ENCODE measurements around the gene SYMPK.
A peak's percentile ranks its signal among the peaks of the same experiment; 100 is the strongest.

The SYMPK gene

GRCh38 chr19:45866400-45867176 is 3.6 kb upstream of the SYMPK start:
- DNase-seq: no peak

GRCh38 chr19:45865269-45865948 is 2.5 kb upstream of the SYMPK start:
- DNase-seq: no peak

GRCh38 chr19:45864629-45865082 is 1.7 kb upstream of the SYMPK start:
- DNase-seq: no peak

GRCh38 chr19:45863840-45864628 is 1.1 kb upstream of the SYMPK start, which contains the start of gene FOXA3:
FOXA3 (plus strand) TSS chr19:45864326; CDS start chr19:45864457, 131 bp downstream.
- DNase-seq: no peak

- DNase-seq: no peak
Measured at GRCh38 chr19:45863335-45863839, 440 bp upstream of the SYMPK start.

GRCh38 chr19:45862271-45862563 is 730 bp downstream of the SYMPK start:
- DNase-seq: no peak

- DNase-seq: no peak
Measured at GRCh38 chr19:45860359-45861259, 2.3 kb downstream of the SYMPK start.

GRCh38 chr19:45854167-45854778 is 8.7 kb downstream of the SYMPK start:
- DNase-seq: no peak

- DNase-seq: peak; percentile 94
Measured at GRCh38 chr19:45852983-45853382, 10.0 kb downstream of the SYMPK start.

GRCh38 chr19:45852145-45852750 is 10.7 kb downstream of the SYMPK start:
- DNase-seq: no peak

GRCh38 chr19:45848922-45849321 is 14.0 kb downstream of the SYMPK start:
- DNase-seq: no peak

- DNase-seq: no peak
Measured at GRCh38 chr19:45847663-45848062, 15.3 kb downstream of the SYMPK start.

GRCh38 chr19:45842198-45842597 is 20.7 kb downstream of the SYMPK start:
- no peak for DNase-seq

GRCh38 chr19:45834970-45835369 is 28.0 kb downstream of the SYMPK start:
- DNase-seq: no peak

- DNase-seq: no peak
Measured at GRCh38 chr19:45828945-45829344, 34.0 kb downstream of the SYMPK start.

GRCh38 chr19:45828523-45828922 is 34.4 kb downstream of the SYMPK start:
- no peak for DNase-seq

GRCh38 chr19:45827459-45828093 is 35.4 kb downstream of the SYMPK start:
- no peak for DNase-seq

- no peak for DNase-seq
Measured at GRCh38 chr19:45826934-45827333, 36.0 kb downstream of the SYMPK start.

- no peak for DNase-seq
Measured at GRCh38 chr19:45825917-45826893, 36.7 kb downstream of the SYMPK start.

GRCh38 chr19:45825263-45825605 is 37.7 kb downstream of the SYMPK start:
- DNase-seq: no peak

Data from DMS79 (cell line).